ENCODE measurements around the gene LRRC59. TPM values are rescaled to one million over a fixed set of nuclear protein-coding genes. Genes with fewer than 3 reads are reported as not detected.

Gene LRRC59
- polyA plus RNA-seq, 1 donor (not counting 4 experiments of a cell fraction or from before 2014, with no cell fraction given) = 152 TPM

DNA sequence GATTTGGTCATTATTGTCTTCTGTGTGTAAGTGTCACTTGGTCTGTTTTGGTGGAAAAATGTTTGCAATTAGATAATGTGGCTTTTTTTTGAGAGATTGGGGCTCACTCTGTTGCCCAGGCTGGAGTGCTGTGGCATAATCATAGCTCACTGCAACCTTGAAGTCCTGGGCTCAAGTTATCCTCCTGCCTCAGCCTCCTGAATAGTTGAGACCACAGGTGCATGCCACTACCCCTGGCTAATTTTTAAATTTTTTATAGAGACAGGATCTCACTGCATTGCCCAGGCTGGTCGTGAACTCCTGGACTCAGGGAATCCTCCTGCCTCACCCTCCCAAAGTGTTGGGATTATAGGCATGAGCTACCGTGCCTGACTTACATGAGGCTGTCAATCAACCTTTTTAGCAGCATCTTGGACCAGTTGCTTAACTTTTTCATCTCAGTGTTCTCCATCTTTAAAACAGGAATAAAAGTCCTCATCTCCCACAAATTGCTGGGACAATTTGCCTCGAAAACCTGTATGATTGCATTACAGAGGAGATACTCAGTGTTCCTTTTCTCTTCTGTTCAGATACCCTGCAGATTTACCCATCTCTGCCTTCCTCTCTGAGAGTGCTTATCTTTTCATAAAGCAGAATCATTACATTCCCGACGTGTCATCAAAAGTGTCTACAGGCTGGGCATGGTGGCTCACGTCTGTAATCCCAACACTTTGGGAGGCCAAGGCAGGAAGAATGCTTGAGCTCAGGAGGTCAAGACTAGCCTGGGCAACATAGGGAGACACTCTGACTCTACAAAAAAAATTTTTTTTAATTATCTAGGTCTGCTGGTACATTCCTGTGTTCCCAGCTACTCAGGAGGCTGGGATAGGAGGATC, 47.8 kb upstream of the LRRC59 start:
- H3K4me3 ChIP-seq (ENCODE audit: control insufficient read depth in 2 of 3, extremely low read depth in 1 of 3, insufficient read depth in 2 of 3, low read depth in 1 of 3, low read length in 3 of 3) = no peak overlapping the region
- no peak overlapping the region for H3K27ac ChIP-seq (ENCODE audit: control insufficient read depth, insufficient read depth, low read length)
- no peak overlapping the region for H3K9ac ChIP-seq (ENCODE audit: control insufficient read depth, extremely low read depth, insufficient read depth, low read length)
- no peaks in the 10 kb centered on the region for H3K9me1 ChIP-seq (ENCODE audit: control insufficient read depth, extremely low read depth, insufficient read depth, low read length)
- peaks cover 0 to 2% of the 10 kb centered on the region in 2 experiments for H3K36me3 ChIP-seq (ENCODE audit: control insufficient read depth in 2 of 2, extremely low read depth in 1 of 2, insufficient read depth in 2 of 2, low read length in 2 of 2)
- no peak overlapping the region for H2AFZ ChIP-seq (ENCODE audit: control insufficient read depth, low read length)
- no peaks in the 10 kb centered on the region for H4K20me1 ChIP-seq (ENCODE audit: control insufficient read depth, extremely low read depth, insufficient read depth, low read length)
- dilution Hi-C loops (cut with MboI; ENCODE audit: extremely low pct_ligation_motif_present, low sequenced_read_pairs) = no loop called here
- FAIRE-seq (no peak), DNase-seq (ENCODE audit: low read depth, low spot score) (no peak)
- no peak overlapping the region for H3K4me2 ChIP-seq (ENCODE audit: control insufficient read depth, extremely low read depth, insufficient read depth, low read depth, low read length)
- no peaks in the 10 kb centered on the region for H3K9me3 ChIP-seq (ENCODE audit: control insufficient read depth, low read depth, low read length)
- no peak for TF ChIP-seq EZH2 (IDR thresholded peaks at IDR 0.05; ENCODE audit: low read length)
- TF ChIP-seq, protein P1, sequence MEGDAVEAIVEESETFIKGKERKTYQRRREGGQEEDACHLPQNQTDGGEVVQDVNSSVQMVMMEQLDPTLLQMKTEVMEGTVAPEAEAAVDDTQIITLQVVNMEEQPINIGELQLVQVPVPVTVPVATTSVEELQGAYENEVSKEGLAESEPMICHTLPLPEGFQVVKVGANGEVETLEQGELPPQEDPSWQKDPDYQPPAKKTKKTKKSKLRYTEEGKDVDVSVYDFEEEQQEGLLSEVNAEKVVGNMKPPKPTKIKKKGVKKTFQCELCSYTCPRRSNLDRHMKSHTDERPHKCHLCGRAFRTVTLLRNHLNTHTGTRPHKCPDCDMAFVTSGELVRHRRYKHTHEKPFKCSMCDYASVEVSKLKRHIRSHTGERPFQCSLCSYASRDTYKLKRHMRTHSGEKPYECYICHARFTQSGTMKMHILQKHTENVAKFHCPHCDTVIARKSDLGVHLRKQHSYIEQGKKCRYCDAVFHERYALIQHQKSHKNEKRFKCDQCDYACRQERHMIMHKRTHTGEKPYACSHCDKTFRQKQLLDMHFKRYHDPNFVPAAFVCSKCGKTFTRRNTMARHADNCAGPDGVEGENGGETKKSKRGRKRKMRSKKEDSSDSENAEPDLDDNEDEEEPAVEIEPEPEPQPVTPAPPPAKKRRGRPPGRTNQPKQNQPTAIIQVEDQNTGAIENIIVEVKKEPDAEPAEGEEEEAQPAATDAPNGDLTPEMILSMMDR (optimal IDR thresholded peaks at IDR 0.05 in 1 of 3, IDR thresholded peaks at IDR 0.05 in 1 of 3, conservative IDR thresholded peaks at IDR 0.05 in 1 of 3; ENCODE audit: extremely low read depth in 1 of 3, insufficient read depth in 2 of 3, low read length in 3 of 3) = no peak
- no peaks in the 10 kb centered on the region for H3K27me3 ChIP-seq (ENCODE audit: control insufficient read depth, extremely low read depth, insufficient read depth, low read length)
- no peaks in the 10 kb centered on the region for H3K79me2 ChIP-seq (ENCODE audit: control insufficient read depth, insufficient read depth, low read length)
- H3K4me1 ChIP-seq (ENCODE audit: control insufficient read depth, extremely low read depth, insufficient read depth, low read length) = peaks cover 18% of the 10 kb centered on the region

DNA sequence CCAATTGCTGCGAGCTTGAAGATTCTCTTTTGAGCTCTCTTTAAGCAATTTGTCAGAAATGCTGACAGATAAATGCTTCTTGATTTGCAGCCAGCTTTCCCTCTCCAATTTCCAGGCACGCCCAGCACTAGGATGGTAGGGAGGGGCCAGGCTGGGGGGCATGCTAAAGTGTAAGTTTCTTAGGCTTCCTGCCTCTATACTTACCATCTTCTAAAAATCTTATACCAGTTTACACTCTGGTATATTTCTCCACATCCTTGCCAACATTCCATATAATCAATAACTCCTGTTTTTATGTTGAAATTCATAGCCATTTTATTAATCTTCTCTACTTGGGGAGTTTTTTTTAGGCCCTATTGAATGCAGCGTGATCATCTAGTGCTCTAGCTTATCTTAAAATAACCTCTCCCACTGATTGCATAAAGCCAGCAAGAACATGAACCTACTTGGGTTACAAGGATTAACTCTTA, 46.2 kb upstream of the LRRC59 start:
- no peaks in the 10 kb centered on the region for H3K27me3 ChIP-seq (ENCODE audit: control insufficient read depth, extremely low read depth, insufficient read depth, low read length)
- no peak overlapping the region for H3K9ac ChIP-seq (ENCODE audit: control insufficient read depth, extremely low read depth, insufficient read depth, low read length)
- no peak overlapping the region for H3K4me3 ChIP-seq (ENCODE audit: control insufficient read depth in 2 of 3, extremely low read depth in 1 of 3, insufficient read depth in 2 of 3, low read depth in 1 of 3, low read length in 3 of 3)
- no peaks in the 10 kb centered on the region for H3K79me2 ChIP-seq (ENCODE audit: control insufficient read depth, insufficient read depth, low read length)
- H3K4me1 ChIP-seq (ENCODE audit: control insufficient read depth, extremely low read depth, insufficient read depth, low read length) = peaks cover 18% of the 10 kb centered on the region
- peaks cover 0 to 2% of the 10 kb centered on the region in 2 experiments for H3K36me3 ChIP-seq (ENCODE audit: control insufficient read depth in 2 of 2, extremely low read depth in 1 of 2, insufficient read depth in 2 of 2, low read length in 2 of 2)
- dilution Hi-C loops (cut with MboI; ENCODE audit: extremely low pct_ligation_motif_present, low sequenced_read_pairs) = no loop called here
- peak overlapping the region; percentile 55 for H3K4me2 ChIP-seq (ENCODE audit: control insufficient read depth, extremely low read depth, insufficient read depth, low read depth, low read length)
- H3K9me1 ChIP-seq (ENCODE audit: control insufficient read depth, extremely low read depth, insufficient read depth, low read length) = no peaks in the 10 kb centered on the region
- FAIRE-seq (no peak), DNase-seq (ENCODE audit: low read depth, low spot score) (no peak)
- H2AFZ ChIP-seq (ENCODE audit: control insufficient read depth, low read length) = no peak overlapping the region
- H3K27ac ChIP-seq (ENCODE audit: control insufficient read depth, insufficient read depth, low read length) = no peak overlapping the region
- H3K9me3 ChIP-seq (ENCODE audit: control insufficient read depth, low read depth, low read length) = no peaks in the 10 kb centered on the region
- H4K20me1 ChIP-seq (ENCODE audit: control insufficient read depth, extremely low read depth, insufficient read depth, low read length) = no peaks in the 10 kb centered on the region
- TF ChIP-seq, protein P1 (optimal IDR thresholded peaks at IDR 0.05 in 1 of 3, IDR thresholded peaks at IDR 0.05 in 1 of 3, conservative IDR thresholded peaks at IDR 0.05 in 1 of 3; ENCODE audit: extremely low read depth in 1 of 3, insufficient read depth in 2 of 3, low read length in 3 of 3) = no peak
- no peak for TF ChIP-seq EZH2 (IDR thresholded peaks at IDR 0.05; ENCODE audit: low read length)
